Left ventricle myocardium inferior (tissue), 1 donor: ENCODE data around the gene MYCN. TPM values are rescaled to one million over a fixed set of nuclear protein-coding genes. Genes with fewer than 3 reads are reported as not detected.
"Not testable (repeated sequence)": the region's sequence is repeated elsewhere in the genome, so short reads cannot be mapped to it uniquely, and the experiment has no call there.

Source experiments
- DNase-seq: peaks from one replicate; pipeline ENCODE4 v3.0.0-alpha.2; 2020
- H3K27ac ChIP-seq: fragments of 200-600 bp; replicated peaks from 2 replicates; pipeline ENCODE4 v1.8.0; 2021
- H3K27me3 ChIP-seq: fragments of 200-600 bp; 2 replicates; pipeline ENCODE4 v1.8.0; 2021; ENCODE audit warnings: low read depth
- H3K36me3 ChIP-seq: fragments of 200-600 bp; 2 replicates; pipeline ENCODE4 v1.8.0; 2021
- H3K4me1 ChIP-seq: fragments of 200-600 bp; 2 replicates; pipeline ENCODE4 v1.8.0; 2021
- H3K4me3 ChIP-seq: fragments of 200-600 bp; 2 replicates; pipeline ENCODE4 v1.8.0; 2021; ENCODE audit warnings: mild to moderate bottlenecking, moderate library complexity
- H3K9me3 ChIP-seq: fragments of 200-600 bp; replicated peaks from 2 replicates; pipeline ENCODE4 v1.8.0; 2021
- CTCF ChIP-seq: fragments of 200-600 bp; IDR thresholded peaks from 2 replicates; pipeline ENCODE4 v1.8.0; 2021; ENCODE audit warnings: antibody characterized with exemption, mild to moderate bottlenecking, borderline replicate concordance
- intact Hi-C: fragments of 100-400 bp; cut with micrococcal nuclease; formaldehyde crosslinking; loops from one replicate; pipeline ENCODE4 v1.11.0; 2022
- total RNA-seq: library from RNA; stranded (reverse); fragmentation: NEBNext Ultra II Directional; extraction: Animal tissue kit (Norgen Biotek cat#: 25700); gene quantifications from one replicate; pipeline ENCODE4 v1.2.1, GENCODE V29; 2021
- donor health status: DM: no; HTN: yes; CAD: no; lungs with severe emphysema.

Gene MYCN
- total RNA-seq, 1 donor from 2014 or later = 0.38 TPM

GRCh38 chr2:15925819-15926218, 14.5 kb upstream of the MYCN start:
- no peak overlapping the region for H3K27ac ChIP-seq
- DNase-seq = no peak
- no peak overlapping the region for H3K4me3 ChIP-seq
- no peaks in the 10 kb centered on the region for H3K9me3 ChIP-seq
- intact Hi-C loops = no loop called here
- no peak for TF ChIP-seq CTCF
- no peaks in the 10 kb centered on the region for H3K36me3 ChIP-seq
- H3K4me1 ChIP-seq = no peaks in the 10 kb centered on the region
- peaks cover 12% of the 10 kb centered on the region for H3K27me3 ChIP-seq

GRCh38 chr2:15926252-15926651, 14.1 kb upstream of the MYCN start:
- no peak overlapping the region for H3K4me3 ChIP-seq
- no peaks in the 10 kb centered on the region for H3K36me3 ChIP-seq
- H3K4me1 ChIP-seq = no peaks in the 10 kb centered on the region
- no peak for DNase-seq
- no peaks in the 10 kb centered on the region for H3K9me3 ChIP-seq
- H3K27me3 ChIP-seq = peaks cover 12% of the 10 kb centered on the region
- no peak overlapping the region for H3K27ac ChIP-seq
- intact Hi-C loops = no loop called here
- TF ChIP-seq CTCF = no peak

- H3K36me3 ChIP-seq = no peaks in the 10 kb centered on the region
- TF ChIP-seq CTCF = no peak
- no peak for DNase-seq
- H3K27me3 ChIP-seq = peaks cover 12% of the 10 kb centered on the region
- H3K4me1 ChIP-seq = no peaks in the 10 kb centered on the region
- intact Hi-C loops = no loop called here
- H3K9me3 ChIP-seq = no peaks in the 10 kb centered on the region
- H3K4me3 ChIP-seq = no peak overlapping the region
- H3K27ac ChIP-seq = no peak overlapping the region
Measured at GRCh38 chr2:15927551-15928218, 12.7 kb upstream of the MYCN start.

GRCh38 chr2:15929008-15929407, 11.3 kb upstream of the MYCN start:
- peaks cover 12% of the 10 kb centered on the region for H3K27me3 ChIP-seq
- H3K36me3 ChIP-seq, H3K4me1 ChIP-seq, H3K27ac ChIP-seq, H3K9me3 ChIP-seq, DNase-seq, H3K4me3 ChIP-seq, intact Hi-C loops: not testable (repeated sequence)

- no peak overlapping the region for H3K4me3 ChIP-seq
- no peak overlapping the region for H3K27ac ChIP-seq
- DNase-seq = no peak
- no peaks in the 10 kb centered on the region for H3K4me1 ChIP-seq
- H3K9me3 ChIP-seq = no peaks in the 10 kb centered on the region
- H3K36me3 ChIP-seq = no peaks in the 10 kb centered on the region
- intact Hi-C loops = loop anchor here (10.0 kb wide), 1 partner anchor 295 kb away; no protein-coding TSS in a partner anchor
- H3K27me3 ChIP-seq = peaks cover 12% of the 10 kb centered on the region
- TF ChIP-seq CTCF = no peak
Measured at GRCh38 chr2:15929861-15930260, 10.5 kb upstream of the MYCN start.

- H3K36me3 ChIP-seq = no peaks in the 10 kb centered on the region
- DNase-seq = no peak
- peaks cover 12% of the 10 kb centered on the region for H3K27me3 ChIP-seq
- no peaks in the 10 kb centered on the region for H3K4me1 ChIP-seq
- intact Hi-C loops = loop anchor here (10.0 kb wide), 1 partner anchor 296 kb away; no protein-coding TSS in a partner anchor
- H3K9me3 ChIP-seq = no peaks in the 10 kb centered on the region
- no peak overlapping the region for H3K4me3 ChIP-seq
- H3K27ac ChIP-seq = no peak overlapping the region
- TF ChIP-seq CTCF = no peak
Measured at GRCh38 chr2:15930589-15931318, 9.6 kb upstream of the MYCN start.
